ENCODE measurements around the gene PGAM5. TPM values are rescaled to one million over a fixed set of nuclear protein-coding genes. Genes with fewer than 3 reads are reported as not detected.

Gene PGAM5
- total RNA-seq (2022; extraction: Qiagen RNA extraction): 43.5 to 55.2 TPM (median 51.9 TPM) in 5 replicates

GRCh38 chr12:132710405-132711079, at the start of gene PGAM5:
Gene PGAM5 (plus strand): TSS chr12:132710842. CDS start chr12:132710877, 35 bp downstream.

GRCh38 chr12:132687211-132688164, 23.2 kb upstream of the PGAM5 start, which contains the start of the genes POLE and PXMP2:
Gene POLE (minus strand): TSS chr12:132687342. CDS start chr12:132687315, 27 bp downstream.
Gene PXMP2 (plus strand): TSS chr12:132687587. CDS start chr12:132687671, 84 bp downstream.

GRCh38 chr12:132761032-132761920, 50.6 kb downstream of the PGAM5 start, which contains the start of gene ANKLE2:
Gene ANKLE2 (minus strand): TSS chr12:132761832. CDS start chr12:132761798, 34 bp downstream.

Other genes starting within 250 kb of the PGAM5 start
- gene FBRSL1, start 220.7 kb upstream of the PGAM5 start, total RNA-seq (2022; extraction: Qiagen RNA extraction): 94.9 to 117 TPM (median 106 TPM) in 5 replicates
- not detected in 5 replicates for gene LRCOL1, start 100.3 kb upstream of the PGAM5 start, total RNA-seq (2022; extraction: Qiagen RNA extraction)
- not detected in 5 replicates for gene P2RX2, start 92.1 kb upstream of the PGAM5 start, total RNA-seq (2022; extraction: Qiagen RNA extraction)
- 41.2 to 48.8 TPM (median 45.7 TPM) in 5 replicates for gene POLE, start 23.5 kb upstream of the PGAM5 start, total RNA-seq (2022; extraction: Qiagen RNA extraction)
- gene PXMP2, start 23.3 kb upstream of the PGAM5 start, total RNA-seq (2022; extraction: Qiagen RNA extraction): 22.0 to 32.8 TPM (median 31.4 TPM) in 5 replicates
- gene ANKLE2, start 51.0 kb downstream of the PGAM5 start, total RNA-seq (2022; extraction: Qiagen RNA extraction): 66.5 to 80.0 TPM (median 73.3 TPM) in 5 replicates
- gene GOLGA3, start 118.0 kb downstream of the PGAM5 start, total RNA-seq (2022; extraction: Qiagen RNA extraction): 18.4 to 24.1 TPM (median 21.1 TPM) in 5 replicates
- gene CHFR, start 176.8 kb downstream of the PGAM5 start, total RNA-seq (2022; extraction: Qiagen RNA extraction): 19.2 to 22.5 TPM (median 21.1 TPM) in 5 replicates
- 2.0 to 3.7 TPM (median 3.2 TPM) in 5 replicates for gene ZNF605, start 245.5 kb downstream of the PGAM5 start, total RNA-seq (2022; extraction: Qiagen RNA extraction)